HG03432 (cell line): ENCODE measurements around the gene LRIG3.
A peak's percentile ranks its signal among the peaks of the same experiment; 100 is the strongest.
"Not testable (repeated sequence)": the region's sequence is repeated elsewhere in the genome, so short reads cannot be mapped to it uniquely, and the experiment has no call there.

Experiments used
- ATAC-seq: cut with Tn5 transposase; IDR thresholded peaks from one replicate; pipeline ENCODE4 v1.9.1; 2021; ENCODE audit warnings: mild to moderate bottlenecking, moderate library complexity; ENCODE audit not compliant: unreplicated experiment

LRIG3 gene

DNA sequence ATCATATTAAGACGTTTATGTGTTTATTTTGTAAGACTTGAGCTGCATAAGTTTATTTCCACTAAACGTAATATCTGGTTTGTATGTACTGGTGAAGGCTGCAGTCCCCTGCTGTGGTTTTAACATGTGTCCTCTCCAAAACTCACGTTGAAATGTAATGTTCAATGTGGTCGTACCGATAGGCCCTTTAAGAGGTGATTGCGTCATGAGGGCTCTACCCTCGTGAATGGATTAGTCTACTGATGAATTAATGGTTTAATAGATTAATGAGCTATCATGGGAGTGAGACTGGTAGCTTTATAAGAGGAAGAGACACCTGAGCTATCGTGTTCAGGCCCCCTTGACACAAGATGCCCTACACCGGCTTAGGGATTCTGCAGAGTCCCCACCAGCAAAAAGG is 14.9 kb downstream of the LRIG3 start:
- ATAC-seq, result no peak

DNA sequence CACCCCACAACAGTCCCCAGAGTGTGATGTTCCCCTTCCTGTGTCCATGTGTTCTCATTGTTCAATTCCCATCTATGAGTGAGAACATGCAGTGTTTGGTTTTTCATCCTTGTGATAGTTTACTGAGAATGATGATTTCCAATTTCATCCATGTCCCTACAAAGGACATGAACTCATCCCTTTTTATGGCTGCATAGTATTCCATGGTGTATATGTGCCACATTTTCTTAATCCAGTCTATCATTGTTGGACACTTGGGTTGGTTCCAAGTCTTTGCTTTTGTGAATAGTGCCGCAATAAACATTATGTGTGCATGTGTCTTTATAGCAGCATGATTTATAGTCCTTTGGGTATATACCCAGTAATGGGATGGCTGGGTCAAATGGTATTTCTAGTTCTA is 17.6 kb downstream of the LRIG3 start:
- ATAC-seq, result not testable (repeated sequence)

DNA sequence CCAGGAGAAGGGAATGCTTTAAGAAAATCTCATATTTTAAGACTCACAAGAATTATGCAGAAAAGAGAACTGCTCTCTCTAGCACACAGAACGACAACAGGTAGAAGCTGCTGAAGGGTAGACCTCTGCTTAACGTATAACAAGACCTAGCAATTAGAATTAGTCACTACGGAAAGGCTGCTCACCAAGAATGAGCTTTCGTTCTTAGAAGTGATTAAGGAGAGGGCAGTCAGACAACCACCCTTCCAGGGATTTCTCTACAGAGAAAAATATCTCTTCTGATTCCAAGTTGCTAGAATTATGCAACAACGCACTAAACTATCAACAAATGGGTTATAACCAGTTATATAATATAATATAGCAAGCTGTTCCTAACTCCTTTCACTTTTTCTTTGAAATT is 18.6 kb downstream of the LRIG3 start:
- ATAC-seq, result no peak

DNA sequence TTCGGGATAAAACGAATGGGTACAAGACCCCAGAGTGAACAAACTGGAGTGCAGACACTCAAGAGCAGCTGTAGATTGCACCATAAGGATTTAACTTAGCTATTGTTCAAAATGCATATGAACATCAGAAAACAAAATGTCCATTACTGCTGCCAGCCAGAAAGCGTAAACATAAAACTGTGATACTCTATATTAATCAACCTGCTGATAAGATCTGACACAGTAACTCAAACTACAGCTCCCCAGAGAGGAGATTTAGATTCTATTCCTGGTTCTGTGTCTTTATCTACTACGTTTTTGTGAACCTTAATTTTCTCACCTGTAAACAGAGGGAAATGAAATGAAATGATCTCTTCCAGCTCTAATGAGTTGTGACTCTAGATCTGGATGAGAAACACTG is 22.3 kb downstream of the LRIG3 start:
- ATAC-seq, result no peak

DNA sequence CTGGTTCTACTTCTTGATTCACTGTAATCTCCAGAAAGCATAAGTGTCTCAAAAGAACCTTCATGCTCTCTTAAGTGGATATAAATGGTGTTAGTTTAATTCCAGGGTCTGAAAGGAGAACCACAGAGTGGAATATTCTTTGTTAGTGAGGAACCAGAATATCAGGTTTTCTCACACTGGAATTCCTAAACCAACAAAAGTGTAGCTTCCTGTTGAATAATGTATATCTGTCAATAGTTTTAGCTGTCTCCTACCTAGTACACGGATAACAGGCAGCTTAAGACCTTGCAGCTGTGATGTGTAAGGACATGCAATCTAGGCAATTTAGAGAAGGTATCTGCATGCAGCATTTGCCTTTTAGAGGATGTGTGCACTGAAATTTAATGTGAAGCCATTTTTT is 24.0 kb downstream of the LRIG3 start:
- no peak for ATAC-seq

DNA sequence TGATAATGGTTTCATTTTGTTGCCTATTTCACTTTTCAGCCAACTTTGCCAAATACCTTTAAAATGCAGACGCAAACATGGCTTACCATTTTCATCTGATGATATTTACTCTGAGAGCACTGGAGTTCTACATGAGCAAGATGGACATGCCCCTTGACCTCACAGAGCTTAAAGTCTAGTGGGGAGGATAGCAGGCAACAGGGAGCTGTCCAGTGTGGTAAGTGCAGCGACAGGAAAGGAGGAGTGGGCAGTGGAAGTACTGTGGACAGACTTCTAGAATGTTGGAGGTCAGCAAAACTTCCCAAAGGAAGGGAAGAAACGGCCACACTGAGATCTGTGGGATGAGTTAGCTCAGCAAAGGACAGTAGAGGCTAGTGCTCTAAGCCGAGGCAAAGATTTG is 25.3 kb downstream of the LRIG3 start:
- ATAC-seq, result no peak

DNA sequence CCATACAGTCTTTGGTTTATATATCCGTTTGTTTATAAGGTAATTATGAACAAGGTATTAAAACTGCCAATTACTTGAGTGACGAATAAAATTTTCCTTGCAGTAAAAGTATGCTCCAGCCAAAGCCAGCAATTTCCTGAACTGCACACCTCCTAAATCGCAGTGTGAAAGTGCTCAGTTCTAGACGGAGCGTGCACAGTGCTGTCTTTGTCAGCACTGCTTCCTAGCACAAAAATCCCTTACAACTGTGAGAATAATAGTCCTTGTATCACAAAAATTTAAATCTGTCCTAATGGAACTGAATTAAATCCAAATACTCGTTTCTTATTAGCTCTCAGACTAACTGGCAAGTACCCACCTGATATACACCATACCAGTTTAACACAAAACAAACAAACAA is 26.3 kb downstream of the LRIG3 start:
- ATAC-seq, result no peak

DNA sequence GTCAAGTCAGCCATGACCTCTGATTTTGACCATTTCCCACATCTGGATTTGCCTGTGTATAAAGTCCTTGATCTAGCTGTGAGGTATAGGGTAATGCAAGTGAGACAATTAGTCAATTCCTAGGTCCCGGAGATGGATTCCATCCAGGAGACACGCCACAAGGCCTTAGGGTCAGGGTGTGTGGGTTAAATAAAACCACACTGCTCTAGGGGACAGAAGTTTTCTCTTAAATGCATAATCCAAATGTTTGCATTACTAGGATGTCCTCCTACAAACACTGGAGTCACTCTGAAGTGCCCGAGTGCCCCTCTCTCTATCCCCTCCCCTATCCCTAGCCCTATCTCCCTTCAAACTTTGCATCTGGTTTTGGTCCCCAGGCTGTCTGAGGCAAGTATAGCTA is 26.8 kb downstream of the LRIG3 start:
- no peak for ATAC-seq

DNA sequence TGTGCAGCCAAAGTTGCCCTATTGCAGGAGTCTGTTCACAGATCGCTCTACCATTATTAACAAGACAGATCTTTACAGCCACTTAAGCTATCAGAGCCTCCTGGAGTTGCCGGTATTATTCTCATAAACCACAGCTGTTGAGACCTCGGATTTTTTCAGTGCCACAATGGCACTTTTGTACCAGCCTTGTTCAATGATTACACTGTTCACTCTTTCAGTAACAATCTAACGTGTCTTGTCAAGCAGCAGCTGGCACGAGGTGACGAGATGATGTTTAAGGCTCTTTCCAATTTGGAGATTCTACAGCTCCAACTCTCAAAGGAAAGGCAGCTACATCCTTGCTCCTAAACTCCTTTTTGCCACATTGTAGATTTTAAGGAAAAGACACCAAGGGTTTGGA is 30.7 kb downstream of the LRIG3 start:
- ATAC-seq, result no peak

DNA sequence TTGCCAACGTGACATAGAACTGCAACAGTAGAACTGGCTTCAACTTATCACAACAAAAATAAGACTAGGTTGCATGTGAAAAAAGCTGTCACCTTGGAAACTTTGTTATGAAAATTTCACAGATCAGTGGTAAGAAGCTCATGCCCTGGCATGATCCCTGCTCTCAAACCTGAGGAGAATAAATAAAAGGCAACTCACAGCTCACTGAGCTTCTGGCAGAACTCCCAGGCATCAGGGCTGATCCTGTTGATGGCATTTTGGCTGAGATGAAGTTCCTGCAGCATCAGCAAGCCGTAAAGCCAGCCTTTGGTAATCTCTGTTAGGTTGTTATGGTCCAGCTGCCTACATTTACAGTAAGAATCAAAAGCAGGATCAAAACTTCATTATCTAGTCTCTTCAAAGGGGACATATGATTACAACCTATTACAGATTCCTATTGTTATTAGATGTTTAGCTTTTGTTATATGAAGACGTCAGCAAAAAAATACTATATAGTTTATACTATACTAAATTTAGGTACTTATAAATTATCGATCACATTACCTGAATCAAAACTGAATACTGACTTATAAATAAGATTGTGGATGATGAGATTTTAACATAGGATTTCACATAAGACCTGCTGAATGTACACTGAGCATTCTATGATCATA is 32.0 kb downstream of the LRIG3 start:
- ATAC-seq, result no peak

DNA sequence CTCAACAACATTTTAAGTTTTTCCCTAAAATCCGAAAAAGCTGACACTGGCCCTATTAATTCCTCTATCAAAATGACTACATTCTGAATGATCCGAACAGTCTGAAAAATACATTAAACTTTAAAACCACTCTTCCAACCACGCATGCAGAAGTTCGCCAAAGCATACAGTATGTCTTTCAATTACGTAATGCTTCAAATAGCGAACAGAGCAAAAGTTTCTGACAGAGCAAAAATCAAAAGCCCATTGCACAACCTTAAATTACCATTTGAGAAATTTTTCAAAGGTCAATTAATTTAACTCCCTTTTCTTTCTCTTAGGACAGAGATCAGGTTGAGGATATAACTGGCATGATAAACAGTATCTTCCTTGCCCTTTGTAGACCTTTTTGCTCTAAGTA is 33.2 kb downstream of the LRIG3 start:
- ATAC-seq, result no peak

DNA sequence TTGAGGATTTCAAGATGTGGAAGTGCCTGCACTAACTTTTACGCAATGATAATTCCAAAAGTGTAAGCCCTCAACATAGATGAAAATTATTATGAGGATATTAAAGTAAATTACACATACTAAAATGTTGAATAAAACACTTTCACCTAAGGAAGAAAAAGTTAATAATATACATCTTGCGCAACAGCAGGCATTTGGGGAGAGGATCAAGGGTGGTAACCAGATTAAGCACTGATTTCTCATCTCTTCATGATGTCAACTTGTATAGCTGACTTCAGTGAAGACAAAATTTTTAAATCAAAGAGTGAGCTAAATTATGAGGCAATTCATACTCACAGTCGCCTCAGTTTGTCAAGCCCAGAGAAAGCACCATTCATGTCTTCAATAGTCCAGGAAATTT is 33.8 kb downstream of the LRIG3 start:
- no peak for ATAC-seq

DNA sequence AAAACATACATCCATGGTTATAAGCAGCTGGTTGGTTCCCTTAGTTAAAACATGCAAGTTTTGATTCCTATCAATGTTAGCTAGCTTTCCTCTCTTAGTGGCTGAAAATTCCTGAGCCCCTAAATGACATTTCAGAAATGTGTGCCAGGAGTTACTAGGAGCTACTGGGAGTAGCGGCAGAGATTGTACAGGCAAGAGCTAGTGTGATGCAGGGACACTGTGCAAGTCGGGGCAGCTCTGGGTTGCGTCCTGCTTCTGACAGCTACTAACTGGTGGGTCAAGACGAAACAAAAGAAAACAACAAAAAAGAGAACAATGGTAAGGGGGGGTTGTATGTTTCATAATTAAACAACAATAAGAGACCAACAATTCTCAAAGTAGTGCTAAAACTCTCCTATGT is 35.4 kb downstream of the LRIG3 start:
- no peak for ATAC-seq

DNA sequence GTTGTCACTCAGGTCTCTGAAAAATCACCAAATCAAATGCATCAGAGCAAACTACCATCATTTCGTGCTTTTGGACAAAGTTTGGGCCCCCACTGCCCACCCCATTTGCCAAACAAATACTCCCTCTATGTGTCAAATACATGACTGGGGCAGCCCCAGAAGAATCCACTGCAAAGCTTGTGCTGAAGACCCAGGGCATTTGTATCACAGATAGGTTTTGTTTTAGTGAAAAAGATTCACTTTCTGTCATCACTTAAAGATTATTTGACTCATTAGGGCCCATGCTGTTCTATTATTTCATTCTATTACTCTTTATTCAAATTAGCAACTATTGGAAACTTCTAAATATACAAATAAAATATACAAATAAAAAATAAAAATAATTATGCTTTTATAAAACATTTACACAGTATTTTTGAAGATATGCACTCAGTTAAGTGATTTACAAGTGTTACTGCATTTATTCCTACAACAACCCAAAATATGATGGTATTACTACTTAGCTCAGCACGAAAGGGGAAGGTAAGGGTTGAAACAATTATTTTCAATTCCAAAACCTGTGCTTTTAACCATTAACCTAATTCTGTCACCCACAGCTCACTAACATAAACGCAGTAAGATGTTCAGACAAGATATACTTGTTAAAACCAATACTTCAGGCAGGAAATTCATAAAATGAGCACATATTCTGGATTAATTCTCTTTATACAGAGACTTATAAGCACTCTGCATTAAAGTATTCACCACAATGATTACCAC is 36.5 kb downstream of the LRIG3 start:
- ATAC-seq, result peak; percentile 72

DNA sequence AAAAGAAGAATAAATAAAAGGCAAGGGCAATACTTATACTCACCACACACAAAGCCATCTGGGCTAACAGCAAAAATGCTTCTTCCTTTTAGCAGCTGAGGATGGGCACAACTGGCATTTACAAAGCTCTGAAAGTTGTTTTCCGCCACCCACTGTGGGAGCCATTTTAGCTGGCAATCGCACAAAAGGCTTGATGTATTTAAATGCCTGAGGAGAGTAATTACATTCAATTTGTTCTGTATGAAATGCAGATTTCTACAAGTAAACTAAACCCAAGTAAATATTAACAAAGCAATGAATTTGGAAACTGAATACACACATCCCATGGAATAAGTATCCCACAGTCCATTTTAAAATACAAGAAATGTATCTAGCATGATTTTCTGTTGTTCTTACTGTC is 37.5 kb downstream of the LRIG3 start:
- no peak for ATAC-seq

DNA sequence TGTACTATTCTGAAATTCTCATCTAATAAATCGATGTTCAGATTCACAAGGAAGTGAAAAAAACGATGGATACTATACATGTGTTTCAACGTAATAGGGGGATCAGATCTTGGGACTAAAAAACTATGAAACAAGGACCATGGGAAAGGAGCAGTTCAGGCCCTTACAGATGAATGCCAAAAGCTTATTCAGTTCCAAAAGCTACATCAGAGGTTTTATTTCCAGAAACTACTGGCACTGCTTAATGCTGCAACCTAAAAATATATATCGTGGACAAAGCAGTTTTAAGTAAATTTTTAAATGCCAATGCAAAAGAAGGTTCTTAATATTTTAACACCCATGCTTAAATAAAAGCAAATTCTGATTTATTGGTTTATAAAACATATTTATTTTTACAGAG is 38.5 kb downstream of the LRIG3 start:
- ATAC-seq, result no peak

DNA sequence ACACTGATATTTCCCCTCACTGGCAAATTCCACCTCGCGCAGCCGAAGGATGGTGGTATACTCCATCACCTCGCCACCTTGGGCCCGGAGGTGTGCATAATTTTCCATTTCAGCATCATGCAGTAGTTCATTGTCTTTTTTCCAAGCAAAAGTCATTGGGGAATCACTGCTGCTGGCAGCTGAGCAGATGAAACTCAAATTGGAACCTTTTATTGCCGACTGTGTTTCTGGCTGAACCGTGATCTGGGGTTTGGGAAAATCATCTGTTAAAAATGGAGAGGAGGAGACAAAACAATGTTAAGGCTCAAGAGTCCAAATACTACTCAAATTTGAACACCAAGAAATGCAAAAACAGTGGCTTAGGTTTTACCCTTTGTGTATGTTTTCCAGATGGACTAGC is 39.7 kb downstream of the LRIG3 start:
- no peak for ATAC-seq

DNA sequence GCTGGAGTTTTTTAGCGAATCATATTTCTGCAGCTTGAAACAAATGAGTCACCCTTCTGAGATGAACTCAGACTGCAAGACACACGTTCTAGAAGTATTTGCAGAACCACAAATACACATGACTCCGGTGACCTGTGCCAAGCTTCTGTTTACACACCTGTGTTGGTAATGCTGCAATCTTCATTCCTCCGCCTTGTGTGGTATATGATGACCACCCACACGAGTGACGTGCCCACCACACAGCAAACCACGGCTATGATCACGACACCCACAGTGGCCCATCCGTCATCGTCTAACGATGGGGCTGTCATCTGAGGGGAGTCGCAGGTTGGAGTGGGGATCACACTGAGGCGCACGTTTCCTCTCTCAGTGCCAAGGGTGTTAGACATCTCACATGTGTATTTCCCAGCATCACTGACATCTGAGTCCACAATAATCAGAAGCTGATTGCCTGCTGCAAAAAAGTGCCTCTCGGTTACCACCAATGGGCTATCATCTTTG is 43.0 kb downstream of the LRIG3 start:
- no peak for ATAC-seq

DNA sequence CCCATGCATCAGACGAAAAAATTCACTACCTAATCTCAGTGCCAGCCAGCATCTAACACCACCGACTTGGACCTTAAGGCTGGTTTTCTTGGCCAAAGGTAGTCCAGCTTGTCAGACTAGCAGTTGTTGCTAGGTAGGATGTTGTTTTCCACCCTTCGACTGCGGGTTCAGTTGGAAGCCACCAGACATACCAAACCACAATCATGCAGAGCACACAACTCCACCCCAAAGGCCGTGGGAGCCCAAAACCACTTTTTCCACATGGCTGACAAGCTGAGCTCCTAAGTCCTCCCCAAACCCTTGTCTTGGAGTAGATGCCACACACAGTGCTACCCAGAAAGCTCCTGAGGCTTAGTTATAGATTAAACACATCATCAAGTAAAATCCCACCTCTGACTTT is 46.8 kb downstream of the LRIG3 start:
- no peak for ATAC-seq

DNA sequence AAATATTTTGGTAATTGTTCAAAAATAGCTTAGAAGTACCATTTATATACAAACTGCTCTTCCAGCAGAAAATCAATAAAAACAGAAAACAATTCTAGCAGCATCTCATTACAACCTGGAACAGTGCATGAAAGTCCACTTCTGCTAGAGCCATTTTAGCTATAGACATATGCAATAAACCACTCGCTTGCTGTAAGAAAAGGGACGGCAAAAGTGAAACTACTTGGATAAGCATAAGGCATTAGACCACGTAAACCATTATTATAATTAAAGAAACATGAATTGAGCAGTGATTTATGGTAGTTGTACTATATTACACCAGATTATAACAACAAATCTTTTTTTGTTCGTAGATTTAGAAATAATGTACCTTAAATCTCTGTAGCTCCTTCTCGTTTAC is 48.7 kb downstream of the LRIG3 start:
- no peak for ATAC-seq

DNA sequence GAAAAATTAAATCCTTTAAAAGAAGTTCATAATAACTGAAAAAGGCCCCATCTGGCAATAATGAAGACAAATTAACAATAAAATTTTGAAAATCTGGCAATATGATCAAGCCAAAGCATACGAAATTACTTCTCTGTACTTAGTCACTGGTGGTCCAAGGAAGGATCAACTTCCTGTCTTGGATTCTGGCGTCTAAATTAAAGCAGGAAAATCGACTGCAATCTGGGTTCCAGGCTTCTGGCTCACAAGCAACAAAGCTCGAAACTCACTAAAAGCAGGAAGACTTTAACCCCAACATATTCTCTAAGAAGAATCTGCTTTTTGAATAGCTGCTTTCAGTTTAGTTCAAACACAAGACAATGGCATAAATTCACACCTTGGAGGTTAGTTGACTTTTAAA is 49.7 kb downstream of the LRIG3 start:
- ATAC-seq, result no peak

DNA sequence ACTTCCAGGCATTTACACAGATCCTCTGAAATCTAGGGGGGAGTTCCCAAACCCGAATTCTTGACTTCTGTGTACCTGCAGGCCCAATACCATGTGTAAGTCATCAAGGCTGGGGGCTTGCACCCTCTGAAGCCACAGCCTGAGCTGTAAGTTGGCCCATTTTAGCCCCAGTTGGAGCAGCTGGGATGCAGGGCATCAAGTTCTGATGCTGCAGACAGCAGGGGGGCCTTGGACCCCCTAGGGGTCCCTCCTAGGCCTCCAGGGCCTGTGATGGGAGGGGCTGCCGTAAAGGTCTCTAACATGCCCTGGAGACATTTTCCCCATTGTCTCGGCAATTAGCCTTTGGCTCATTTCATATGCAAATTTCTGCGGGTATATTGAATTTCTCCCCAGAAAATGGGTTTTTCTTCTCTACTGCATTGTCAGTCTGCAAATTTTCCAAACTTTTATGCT is 59.5 kb downstream of the LRIG3 start:
- no peak for ATAC-seq
